IMR-90 (cell line): Measurements from ENCODE around the gene GPHB5. TPM values are rescaled to one million over a fixed set of nuclear protein-coding genes. Genes with fewer than 3 reads are reported as not detected.

Experiments used
- ATAC-seq: fragments of 200-7000 bp; cut with Tn5 transposase; 2 replicates; pipeline ENCODE4 v1.9.1; 2020; ENCODE audit warnings: low read depth, mild to moderate bottlenecking, moderate library complexity
- BruUV-seq: library from RNA; stranded (reverse); fragments of 400-500 nt; replicated peaks from 2 replicates; lab custom pipeline; 2021; lab: Mats Ljungman, UMichigan
- CTCF ChIA-PET: fragments of 300-600 bp; formaldehyde crosslinking; extraction: SDS; loops from one replicate; lab custom pipeline; 2021; ENCODE audit warnings: antibody characterized with exemption; lab: Yijun Ruan, JAX
- POLR2A ChIA-PET: fragments of 300-600 bp; sonication (Branson Sonifier 250); formaldehyde crosslinking; loops from one replicate; lab custom pipeline; 2022; ENCODE audit warnings: antibody characterized with exemption; ENCODE audit not compliant: unreplicated experiment; lab: Charles Lee
- DNase-seq: peaks from one replicate; pipeline ENCODE4 v3.0.0; 2013
- H2AFZ ChIP-seq: replicated peaks from 2 replicates; pipeline ENCODE3; 2013; ENCODE audit warnings: low read length, mild to moderate bottlenecking; ENCODE audit not compliant: poor library complexity
- H2AK5ac ChIP-seq: 2 replicates; pipeline ENCODE4 v1.6.1; 2013; ENCODE audit warnings: low read depth, low read length, inconsistent platforms
- H2AK9ac ChIP-seq: replicated peaks from 2 replicates; pipeline ENCODE3; 2013; ENCODE audit warnings: mild to moderate bottlenecking, low read depth, low read length, moderate library complexity; ENCODE audit not compliant: poor library complexity
- H2BK120ac ChIP-seq: 2 replicates; pipeline ENCODE4 v1.6.1; 2013; ENCODE audit warnings: low read depth, low read length, inconsistent platforms
- H2BK15ac ChIP-seq: 3 replicates; pipeline ENCODE4 v1.6.1; 2013; ENCODE audit warnings: low read depth, low read length, inconsistent platforms
- H2BK20ac ChIP-seq: 2 replicates; pipeline ENCODE4 v1.6.1; 2013; ENCODE audit warnings: low read depth, mild to moderate bottlenecking, inconsistent platforms, low read length, moderate library complexity
- H2BK5ac ChIP-seq: 2 replicates; pipeline ENCODE4 v1.6.1; 2013; ENCODE audit warnings: mild to moderate bottlenecking, low read depth, low read length, inconsistent platforms; ENCODE audit not compliant: poor library complexity, severe bottlenecking
- H3K14ac ChIP-seq: replicated peaks from 2 replicates; pipeline ENCODE4 v1.6.1; 2013; ENCODE audit warnings: low read depth, low read length, inconsistent platforms
- H3K18ac ChIP-seq: 2 replicates; pipeline ENCODE4 v1.6.1; 2013; ENCODE audit warnings: low read depth, low read length, control low read depth
- H3K23ac ChIP-seq: 2 replicates; pipeline ENCODE4 v1.6.1; 2013; ENCODE audit warnings: low read depth, low read length, inconsistent platforms
- H3K27ac ChIP-seq: 2 replicates; pipeline ENCODE4 v1.5.1; 2013; ENCODE audit warnings: mild to moderate bottlenecking, control low read depth, low read length; ENCODE audit not compliant: insufficient read depth
- H3K27me3 ChIP-seq: 2 replicates; pipeline ENCODE4 v1.6.1; 2013; ENCODE audit warnings: low read length; ENCODE audit not compliant: control insufficient read depth, insufficient read depth
- H3K36me3 ChIP-seq: 2 replicates; pipeline ENCODE4 v1.6.1; 2013; ENCODE audit warnings: low read length, mixed read lengths; ENCODE audit not compliant: control insufficient read depth, insufficient read depth
- H3K4ac ChIP-seq: 2 replicates; pipeline ENCODE4 v1.6.1; 2013; ENCODE audit warnings: low read depth, low read length, inconsistent platforms
- H3K4me1 ChIP-seq: 2 replicates; pipeline ENCODE4 v1.6.1; 2013; ENCODE audit warnings: low read length, mixed read lengths; ENCODE audit not compliant: control insufficient read depth, insufficient read depth
- H3K4me2 ChIP-seq: 2 replicates; pipeline ENCODE4 v1.6.1; 2013; ENCODE audit warnings: low read depth, mild to moderate bottlenecking, control low read depth, low read length, moderate library complexity
- H3K4me3 ChIP-seq: 2 replicates; pipeline ENCODE4 v1.5.1; 2013; ENCODE audit warnings: low read depth, mild to moderate bottlenecking, control low read depth, low read length, moderate library complexity; ENCODE audit not compliant: insufficient read depth
- H3K56ac ChIP-seq: 2 replicates; pipeline ENCODE4 v1.6.1; 2013; ENCODE audit warnings: low read length, inconsistent platforms; ENCODE audit not compliant: insufficient read depth; ENCODE audit errors: extremely low read depth
- H3K79me1 ChIP-seq, 2 experiments: 2 replicates each; pipeline ENCODE4 v1.6.1; 2013; ENCODE audit warnings: low read length in 2 of 2, inconsistent platforms in 1 of 2, low read depth in 1 of 2
- H3K9ac ChIP-seq: 2 replicates; pipeline ENCODE4 v1.6.1; 2013; ENCODE audit warnings: low read depth, low read length, control low read depth
- H3K9me1 ChIP-seq: 2 replicates; pipeline ENCODE4 v1.6.1; 2013; ENCODE audit warnings: low read length, inconsistent platforms; ENCODE audit not compliant: insufficient read depth
- H3K9me3 ChIP-seq: 2 replicates; pipeline ENCODE4 v1.6.1; 2013; ENCODE audit warnings: low read length; ENCODE audit not compliant: control insufficient read depth, insufficient read depth
- H4K20me1 ChIP-seq: 2 replicates; pipeline ENCODE4 v1.6.1; 2013; ENCODE audit warnings: low read length, inconsistent platforms; ENCODE audit not compliant: insufficient read depth
- H4K5ac ChIP-seq: 2 replicates; pipeline ENCODE4 v1.6.1; 2013; ENCODE audit warnings: mild to moderate bottlenecking, low read depth, low read length, control low read depth
- H4K8ac ChIP-seq, 2 experiments: 2 replicates each; pipeline ENCODE4 v1.6.1; 2013; ENCODE audit warnings: low read depth in 2 of 2, low read length in 2 of 2, control low read depth in 1 of 2, inconsistent platforms in 1 of 2
- H4K91ac ChIP-seq: 2 replicates; pipeline ENCODE4 v1.6.1; 2013; ENCODE audit warnings: low read depth, low read length, inconsistent platforms; ENCODE audit not compliant: insufficient read depth
- BHLHE40 ChIP-seq: fragments of 150-350 bp; IDR thresholded peaks from 2 replicates; pipeline ENCODE4 v1.6.1; 2016; ENCODE audit warnings: mild to moderate bottlenecking, low read depth, low read length
- CHD1 ChIP-seq: IDR thresholded peaks from 2 replicates; pipeline ENCODE4 v1.6.1; 2012; ENCODE audit warnings: low read depth, low read length, improper control_type of control experiment
- CTCF ChIP-seq: conservative IDR thresholded peaks from 2 replicates; pipeline ENCODE4 v1.5.1; 2012; ENCODE audit warnings: mild to moderate bottlenecking, low read depth, low read length, improper control_type of control experiment
- ELK1 ChIP-seq: fragments of 150-350 bp; IDR thresholded peaks from 2 replicates; pipeline ENCODE4 v1.6.1; 2016; ENCODE audit warnings: low read depth, mild to moderate bottlenecking, low read length, moderate library complexity, borderline replicate concordance
- FOS ChIP-seq: fragments of 150-350 bp; IDR thresholded peaks from 2 replicates; pipeline ENCODE4 v1.6.1; 2016; ENCODE audit warnings: low read depth, low read length
- MAFK ChIP-seq: IDR thresholded peaks from 2 replicates; pipeline ENCODE4 v1.6.1; 2012; ENCODE audit warnings: low read depth, low read length, improper control_type of control experiment
- MXI1 ChIP-seq: IDR thresholded peaks from 2 replicates; pipeline ENCODE4 v1.6.1; 2012; ENCODE audit warnings: low read depth, mild to moderate bottlenecking, low read length, moderate library complexity, borderline replicate concordance
- NFE2L2 ChIP-seq: fragments of 150-350 bp; IDR thresholded peaks from 2 replicates; pipeline ENCODE4 v1.6.1; 2016; ENCODE audit warnings: low read depth, mild to moderate bottlenecking, low read length
- RCOR1 ChIP-seq: IDR thresholded peaks from 2 replicates; pipeline ENCODE4 v1.6.1; 2012; ENCODE audit warnings: mild to moderate bottlenecking, low read length, improper control_type of control experiment; ENCODE audit not compliant: insufficient replicate concordance
- SMC3 ChIP-seq: fragments of 150-350 bp; IDR thresholded peaks from 2 replicates; pipeline ENCODE4 v1.6.1; 2016; ENCODE audit warnings: low read depth, mild to moderate bottlenecking, antibody characterized with exemption, low read length, moderate library complexity
- USF2 ChIP-seq: fragments of 150-350 bp; IDR thresholded peaks from 2 replicates; pipeline ENCODE4 v1.6.1; 2017; ENCODE audit warnings: mild to moderate bottlenecking, antibody characterized with exemption, low read length, low read depth
- WGBS, 2 experiments: methylation state at CpG; one replicate each; pipeline versions ENCODE4 v1.1.5 to v1.1.7; 2013; ENCODE audit warnings: missing lambda C conversion rate in 2 of 2; ENCODE audit not compliant: insufficient read length in 1 of 2; ENCODE audit errors: extremely low coverage in 2 of 2; 5-methylcytosine and 5-hydroxymethylcytosine counted together
- dilution Hi-C: fragments of 300-500 bp; cut with HindIII; formaldehyde crosslinking; loops from one replicate; pipeline ENCODE4 v1.14.3; 2018; ENCODE audit warnings: low sequenced_read_pairs; ENCODE audit not compliant: unreplicated experiment
- in situ Hi-C: fragments of 300-500 bp; cut with MboI; formaldehyde crosslinking; loops from 3 replicates; pipeline ENCODE4 v1.14.3; 2019; ENCODE audit warnings: low sequenced_read_pairs, inconsistent platforms, mixed read lengths
- intact Hi-C: fragments of 100-400 bp; cut with micrococcal nuclease; formaldehyde crosslinking; loops from 2 replicates; pipeline ENCODE4 v1.10.0; 2022
- polyA plus RNA-seq, 3 experiments: library from polyadenylated mRNA; depleted of rRNA; stranded (reverse); fragments of >200 nt; gene quantifications; 2 replicates each; pipeline ENCODE4 v1.2.3, GENCODE V29; 2012; ENCODE audit warnings: low replicate concordance in 1 of 3
- total RNA-seq: library from RNA; depleted of rRNA; stranded (reverse); fragments of >200 nt; gene quantifications from 2 replicates; pipeline ENCODE4 v1.2.3, GENCODE V29; 2012

The GPHB5 gene
- total and polyA plus RNA-seq, 2 of the 4 experiments (the other 2 are of a cell fraction), result not detected

DNA sequence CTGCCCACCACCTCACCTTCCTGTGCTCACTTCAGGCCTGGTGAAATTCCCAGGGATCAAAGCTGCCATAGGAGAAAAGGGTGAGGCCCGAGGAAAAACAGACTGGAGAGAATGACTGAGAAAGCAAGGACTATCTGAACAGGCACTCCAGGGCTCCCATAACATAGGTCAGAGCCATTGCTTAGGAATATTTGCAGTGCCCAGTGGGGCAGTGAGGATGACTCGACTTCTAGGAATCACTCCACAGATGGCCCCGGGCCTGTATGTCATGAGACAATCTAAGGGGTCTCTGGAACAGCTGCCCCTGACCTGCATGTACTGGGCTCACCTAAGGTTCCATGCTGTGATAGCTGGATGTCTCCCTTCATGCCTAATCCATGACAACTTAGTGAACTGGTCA is 51.6 kb downstream of the GPHB5 start:
- TF ChIP-seq FOS, result no peak
- no peak for TF ChIP-seq CHD1
- TF ChIP-seq USF2, result no peak
- TF ChIP-seq CTCF, result no peak
- TF ChIP-seq NFE2L2, result no peak
- TF ChIP-seq ELK1, result no peak
- no peak for TF ChIP-seq MAFK
- TF ChIP-seq BHLHE40, result no peak
- TF ChIP-seq SMC3, result no peak
- TF ChIP-seq RCOR1, result no peak
- TF ChIP-seq MXI1, result no peak
- no peak overlapping the region for H3K9ac ChIP-seq
- no TSS peak for BruUV-seq
- no peak overlapping the region for H3K4ac ChIP-seq
- H2BK15ac ChIP-seq, result no peak overlapping the region
- no peak overlapping the region for H3K4me3 ChIP-seq
- no peak overlapping the region for H3K4me2 ChIP-seq
- no peak overlapping the region for H3K56ac ChIP-seq
- H3K18ac ChIP-seq, result no peak overlapping the region
- H2BK120ac ChIP-seq, result no peak overlapping the region
- no peaks in the 10 kb centered on the region for H3K36me3 ChIP-seq
- no peak overlapping the region for H4K91ac ChIP-seq
- ChIA-PET CTCF (interaction anchor here (1.0 kb wide), 1 partner anchor 10 kb away, joined by 3 read pairs; no protein-coding TSS in a partner anchor), POLR2A (no interaction called here)
- no peaks in the 10 kb centered on the region for H3K9me1 ChIP-seq
- H3K27ac ChIP-seq, result no peak overlapping the region
- H3K79me1 ChIP-seq, result no peaks in the 10 kb centered on the region
- intact Hi-C loops (no loop called here), dilution Hi-C loops (no loop called here), in situ Hi-C loops (no loop called here)
- no peak overlapping the region for H2AK9ac ChIP-seq
- no peaks in the 10 kb centered on the region for H3K9me3 ChIP-seq
- no CpG with 5 or more reads among the region's 3 CpGs for WGBS, 2 experiments
- H2AFZ ChIP-seq, result no peak overlapping the region
- no peaks in the 10 kb centered on the region for H4K20me1 ChIP-seq
- H2AK5ac ChIP-seq, result no peak overlapping the region
- H4K5ac ChIP-seq, result no peak overlapping the region
- H2BK20ac ChIP-seq, result no peak overlapping the region
- no peak overlapping the region for H4K8ac ChIP-seq
- peak; percentile 10 for DNase-seq
- H3K14ac ChIP-seq, result no peak overlapping the region
- H3K23ac ChIP-seq, result no peak overlapping the region
- H2BK5ac ChIP-seq, result no peak overlapping the region
- no peak; the same call in 1 of the 2 replicates for ATAC-seq
- no peaks in the 10 kb centered on the region for H3K4me1 ChIP-seq
- no peaks in the 10 kb centered on the region for H3K27me3 ChIP-seq
